ENCODE data around the gene DNAH17.

Gene DNAH17

DNA sequence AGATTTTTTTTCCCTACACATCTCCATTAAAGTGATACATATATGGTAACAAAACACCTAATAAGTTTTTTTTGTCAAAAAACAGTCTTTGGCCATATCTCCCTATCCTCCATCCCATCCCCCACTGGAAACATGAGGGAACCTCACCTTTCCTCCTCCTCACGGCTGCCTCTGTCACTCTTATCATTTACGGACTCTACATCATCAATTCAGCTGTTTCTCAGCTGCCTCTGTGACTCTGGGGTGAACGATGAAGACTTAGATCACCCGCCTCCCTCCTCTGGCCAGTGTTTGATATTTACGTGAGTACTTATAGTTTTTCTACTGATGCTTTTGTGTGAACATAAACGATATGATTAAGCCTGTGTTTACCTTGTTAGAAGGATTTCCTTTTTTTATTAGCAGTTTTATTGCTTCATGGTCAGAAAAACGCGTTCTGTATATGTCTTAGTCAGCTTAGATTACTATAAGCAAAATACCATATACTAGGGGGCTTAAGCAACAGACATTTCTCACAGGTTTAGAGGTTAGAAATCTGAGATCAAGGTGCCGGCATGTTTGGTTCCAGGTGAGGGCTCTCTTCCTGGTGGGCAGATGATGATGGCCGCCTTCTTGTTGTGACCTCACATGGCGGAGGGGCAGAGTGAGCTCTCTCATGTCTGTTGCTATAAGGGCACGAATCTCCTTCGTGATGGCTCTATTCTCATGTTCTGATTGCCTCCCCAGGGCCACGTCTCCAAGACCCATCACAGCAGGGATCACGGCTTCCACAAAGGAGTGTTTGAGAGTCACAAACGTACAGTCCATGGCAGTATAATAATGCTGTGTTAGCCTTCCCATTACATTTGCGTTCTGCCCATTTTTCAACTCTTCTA is 32.1 kb downstream of the DNAH17 start:
- no peak for DNase-seq (ENCODE audit: low read depth, low spot score)

DNA sequence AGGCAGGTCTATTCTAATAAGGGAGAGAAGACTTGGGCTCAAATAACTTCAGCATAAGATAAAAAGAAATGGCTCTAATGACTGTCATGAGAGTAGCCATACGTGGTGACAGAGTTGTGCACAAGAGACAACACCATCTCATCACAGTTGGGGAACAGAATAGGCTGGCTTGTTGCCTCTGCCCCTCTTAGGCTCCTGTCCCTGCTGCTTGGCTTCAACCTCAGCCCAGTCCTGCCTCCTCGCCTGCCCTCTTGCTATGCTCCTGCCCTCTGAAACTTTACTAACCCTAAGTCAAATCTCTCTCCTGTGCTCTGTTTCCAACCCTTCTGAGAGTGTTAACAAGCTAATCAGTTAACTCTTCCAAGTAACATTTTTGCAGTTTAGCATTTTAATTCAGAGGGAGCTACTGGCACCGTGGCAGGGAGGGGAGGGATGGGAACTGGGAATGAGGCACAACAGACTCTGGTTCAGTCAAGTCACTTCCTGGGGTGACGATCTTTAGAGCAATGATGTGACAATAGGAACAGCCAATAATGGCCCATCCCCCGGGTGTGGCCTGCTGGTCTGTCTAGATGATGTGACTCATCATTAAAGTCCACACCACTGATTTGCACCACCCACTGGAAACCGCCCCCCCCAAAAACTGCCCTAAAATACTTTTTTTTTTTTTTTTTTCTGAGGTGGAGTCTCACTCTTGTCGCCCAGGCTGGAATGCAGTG is 35.5 kb downstream of the DNAH17 start:
- DNase-seq (ENCODE audit: low read depth, low spot score): no peak

DNA sequence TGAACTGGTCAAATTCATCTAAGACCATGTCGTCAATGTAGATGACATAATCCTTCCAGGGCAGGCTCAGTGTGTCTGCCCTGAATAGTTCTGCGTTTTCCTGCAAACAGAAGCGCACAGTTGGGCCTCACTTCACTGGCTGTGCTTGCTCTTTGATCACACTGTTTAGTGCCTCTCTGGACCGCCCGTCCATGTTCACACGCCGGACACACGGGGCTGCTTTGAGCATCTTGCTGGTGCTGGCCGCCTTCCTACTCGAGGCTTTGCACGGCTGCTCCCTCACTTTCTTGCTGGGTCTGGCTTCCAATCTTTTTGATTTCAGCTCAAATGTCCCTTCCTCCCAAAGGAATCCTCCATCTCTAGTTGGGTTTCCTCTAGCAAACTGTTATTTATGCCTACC is 37.4 kb downstream of the DNAH17 start:
- DNase-seq (ENCODE audit: low read depth, low spot score): no peak

DNA sequence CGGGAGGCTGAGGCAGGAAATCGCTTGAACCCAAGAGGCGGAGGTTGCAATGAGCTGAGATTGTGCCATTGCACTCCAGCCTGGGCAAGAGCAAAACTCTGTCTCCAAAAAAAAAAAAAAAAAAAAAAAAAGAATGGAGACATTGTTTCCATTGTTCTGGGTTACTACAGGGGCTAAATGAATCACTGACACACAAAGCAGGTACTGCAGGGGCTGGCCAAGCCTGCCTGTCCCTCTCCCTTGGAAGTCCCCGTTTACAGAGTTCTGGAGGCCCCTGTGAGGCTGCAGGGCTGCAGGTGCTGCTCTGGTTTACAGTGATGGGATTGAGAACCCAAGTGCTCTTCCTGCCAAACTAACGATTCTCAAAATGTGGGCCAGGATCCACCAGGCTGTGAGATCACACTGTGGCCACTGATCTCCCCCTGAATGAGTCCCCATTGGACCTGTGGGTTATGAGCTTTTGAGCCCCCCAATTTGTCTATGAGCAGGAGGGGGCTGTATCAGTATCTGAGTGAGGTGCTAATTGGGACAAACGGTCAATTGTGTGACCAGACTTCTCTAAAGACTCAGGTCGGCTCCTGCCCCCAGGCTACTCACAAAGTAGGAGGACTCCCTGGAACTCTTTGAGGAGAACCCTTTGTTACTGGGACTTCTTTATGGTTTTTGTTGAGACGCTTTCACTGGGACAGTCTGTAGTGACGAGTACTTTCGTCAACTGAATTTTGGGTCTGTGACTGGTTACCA is 39.0 kb downstream of the DNAH17 start:
- DNase-seq (ENCODE audit: low read depth, low spot score): no peak

DNA sequence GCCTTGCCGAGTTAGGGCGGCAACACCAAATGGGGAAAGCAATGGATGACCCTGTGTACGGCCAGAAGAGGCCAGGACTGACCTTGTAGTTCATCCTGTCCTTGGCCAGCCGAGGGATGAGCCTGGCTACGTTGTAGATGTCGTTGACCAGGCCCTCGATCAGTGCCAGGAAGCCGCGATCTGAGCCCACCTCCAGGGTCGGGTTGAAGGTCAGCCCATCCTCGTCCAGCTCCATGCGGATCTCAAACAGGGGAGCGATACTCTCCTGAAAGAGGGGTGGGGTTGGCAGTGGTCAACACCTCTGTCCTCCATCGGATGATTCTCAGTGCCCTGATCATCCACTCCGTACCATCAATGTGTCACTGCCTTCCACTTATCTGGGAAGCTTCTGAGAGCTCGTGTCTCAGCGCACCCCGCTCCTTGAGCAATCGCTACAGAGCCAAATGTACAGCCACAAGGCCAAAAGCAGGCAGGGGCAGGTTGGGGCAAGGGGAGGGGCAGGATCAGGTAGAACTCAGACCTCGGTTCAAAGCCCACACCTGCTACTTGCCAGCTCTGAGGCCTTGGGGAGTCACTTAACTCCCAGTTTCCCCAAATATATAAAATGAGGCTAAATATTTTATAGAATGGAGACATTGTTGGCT is 39.9 kb downstream of the DNAH17 start:
- no peak for DNase-seq (ENCODE audit: low read depth, low spot score)

DNA sequence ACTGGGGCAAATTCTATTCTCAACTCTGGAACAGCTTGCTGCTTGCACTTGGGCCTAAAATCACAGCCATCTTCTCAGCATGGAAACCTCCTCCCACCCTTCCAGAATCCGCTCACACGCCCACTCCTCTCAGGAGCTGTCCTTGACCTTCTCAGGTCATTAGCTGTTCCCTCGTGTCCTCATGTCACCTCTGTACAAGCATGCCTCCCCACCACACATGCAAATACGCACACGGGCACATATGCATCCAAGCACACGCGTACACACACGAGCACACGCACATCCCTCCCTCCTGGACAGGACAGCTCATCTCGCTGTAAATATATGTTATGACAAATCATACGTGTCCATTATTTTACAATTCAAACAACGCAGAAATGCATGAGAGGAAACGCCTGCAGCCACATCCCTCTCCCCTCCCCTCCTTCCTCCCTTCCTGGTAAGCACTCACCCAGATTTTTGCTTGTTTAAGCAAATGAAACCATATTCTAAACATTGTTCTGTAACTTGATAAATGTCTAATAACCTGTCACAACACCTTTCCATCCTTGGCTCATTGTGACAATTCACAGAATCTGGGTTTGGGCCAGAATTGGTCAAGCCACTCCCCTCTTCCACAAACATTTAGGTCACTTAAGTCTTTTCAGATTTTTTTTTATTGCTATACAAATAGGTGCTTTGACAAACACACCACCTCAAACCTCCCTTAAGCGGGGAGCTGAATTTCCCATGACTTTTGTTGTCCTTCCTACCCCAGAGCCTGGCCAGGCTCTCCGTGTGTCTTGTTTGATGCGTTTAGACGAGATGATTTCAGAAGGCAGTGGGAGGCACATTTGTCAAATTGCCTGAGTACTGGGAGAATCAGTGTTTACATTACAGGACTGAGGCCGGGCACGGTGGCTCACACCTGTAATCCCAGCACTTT is 41.7 kb downstream of the DNAH17 start:
- no peak for DNase-seq (ENCODE audit: low read depth, low spot score)

DNA sequence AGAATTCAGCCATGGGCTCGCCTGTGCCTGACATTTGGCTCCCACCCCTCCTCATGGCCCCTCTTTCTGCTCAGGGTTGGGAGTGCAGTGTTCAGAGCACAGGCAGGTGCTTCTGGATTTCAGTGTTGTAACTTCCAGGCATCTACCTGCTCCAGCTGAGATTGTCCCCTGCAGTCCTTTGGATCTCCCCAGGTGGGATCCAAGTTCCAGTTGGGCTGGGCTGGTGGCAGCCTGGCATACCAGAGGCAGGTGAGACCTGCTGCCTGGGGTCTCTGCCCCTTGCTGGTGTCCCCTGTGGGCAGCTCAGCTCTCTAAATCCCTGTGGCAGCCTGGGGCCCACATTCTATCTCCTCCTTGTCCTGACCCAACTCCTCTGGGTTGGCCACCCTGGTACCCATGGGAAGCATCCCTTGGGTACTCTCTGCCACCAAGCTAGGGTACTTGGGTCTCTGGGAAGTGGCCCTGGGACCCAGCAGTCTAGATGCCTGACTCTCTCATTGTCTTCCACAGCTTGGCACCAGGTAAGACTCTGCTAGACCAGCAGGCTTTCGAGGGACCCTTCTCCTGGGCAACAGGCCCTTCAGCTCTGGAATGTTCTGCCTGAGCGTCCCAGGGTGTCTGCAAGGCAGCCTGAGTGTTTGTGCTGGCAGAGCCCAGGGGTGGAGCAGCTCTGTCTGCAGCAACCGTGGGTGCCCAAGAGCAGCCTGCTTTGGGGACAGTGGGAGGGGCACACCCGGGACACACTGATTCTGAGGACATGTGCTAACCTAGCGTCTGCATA is 42.5 kb downstream of the DNAH17 start:
- no peak for DNase-seq (ENCODE audit: low read depth, low spot score)

DNA sequence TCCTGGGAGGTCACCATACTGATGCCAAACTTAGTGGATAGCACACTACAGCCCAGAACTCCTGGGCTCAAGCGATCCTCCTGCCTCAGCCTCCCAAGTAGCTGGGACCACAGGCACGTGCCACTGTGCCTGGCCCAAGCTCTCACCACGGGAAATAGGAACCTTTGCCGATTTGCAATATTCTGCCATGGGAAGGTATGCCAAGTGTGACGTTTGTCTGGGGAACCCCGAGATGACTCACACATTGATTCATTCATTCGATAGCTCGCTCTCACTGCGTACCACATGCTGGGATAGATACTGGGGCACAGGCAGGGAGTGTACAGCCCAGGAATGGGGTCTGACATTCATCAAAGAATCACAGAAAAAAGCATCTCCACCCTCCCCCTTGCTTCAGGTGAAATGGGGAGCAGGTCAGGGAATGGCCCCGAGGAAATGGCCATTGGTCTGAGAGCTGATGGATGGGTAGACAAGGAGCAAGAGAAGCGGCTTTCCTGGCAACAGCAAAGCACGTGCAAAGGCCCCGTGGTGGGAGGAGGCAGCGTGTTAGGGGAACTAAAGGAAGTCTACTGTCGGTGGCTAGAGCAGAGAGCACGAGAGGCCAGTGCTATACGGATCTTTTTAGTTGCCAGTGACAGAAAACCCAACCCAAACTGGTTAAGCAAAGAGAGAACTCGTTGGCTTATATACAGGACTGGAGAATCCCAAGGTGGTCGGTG is 44.1 kb downstream of the DNAH17 start:
- DNase-seq (ENCODE audit: low read depth, low spot score): no peak

DNA sequence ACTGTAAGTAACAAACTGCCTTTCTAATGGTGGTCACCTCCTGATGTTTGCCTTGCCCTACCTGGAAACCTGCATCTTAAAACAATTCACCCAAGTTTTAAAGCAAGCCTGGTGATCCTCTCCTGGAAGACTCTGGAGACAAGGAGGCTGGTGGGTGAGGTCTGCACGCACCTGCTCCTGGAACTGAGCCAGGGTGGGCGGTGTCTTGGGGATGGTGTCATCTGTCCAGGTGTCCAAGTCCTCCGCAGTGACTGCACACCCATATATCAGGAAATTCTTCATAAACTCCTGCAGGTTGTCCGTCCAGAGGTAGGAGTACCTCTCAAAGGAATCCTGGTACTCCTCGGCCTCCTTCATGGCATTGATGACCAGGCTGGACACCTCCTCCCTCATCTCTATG is 44.9 kb downstream of the DNAH17 start:
- no peak for DNase-seq (ENCODE audit: low read depth, low spot score)

DNA sequence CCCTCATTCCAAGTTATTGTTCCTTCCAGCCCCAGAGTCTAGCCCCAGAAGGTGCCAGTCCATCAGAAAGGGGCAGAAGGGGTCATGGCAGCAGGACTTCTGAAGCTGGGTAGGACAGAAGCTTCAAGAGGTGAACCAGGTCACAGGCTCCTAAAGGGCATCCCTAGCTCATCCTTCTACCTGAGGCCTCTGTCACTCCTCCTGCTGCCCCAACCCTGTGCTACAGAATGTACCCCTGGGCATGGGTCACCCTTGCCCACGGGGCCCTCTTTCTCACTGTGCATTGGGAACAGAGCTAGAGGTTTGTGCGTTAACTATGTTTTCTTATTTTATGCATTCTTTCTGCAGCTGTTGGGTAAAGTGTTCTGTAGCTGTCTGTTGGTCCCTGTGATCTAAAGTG is 46.5 kb downstream of the DNAH17 start:
- DNase-seq (ENCODE audit: low read depth, low spot score): no peak

DNA sequence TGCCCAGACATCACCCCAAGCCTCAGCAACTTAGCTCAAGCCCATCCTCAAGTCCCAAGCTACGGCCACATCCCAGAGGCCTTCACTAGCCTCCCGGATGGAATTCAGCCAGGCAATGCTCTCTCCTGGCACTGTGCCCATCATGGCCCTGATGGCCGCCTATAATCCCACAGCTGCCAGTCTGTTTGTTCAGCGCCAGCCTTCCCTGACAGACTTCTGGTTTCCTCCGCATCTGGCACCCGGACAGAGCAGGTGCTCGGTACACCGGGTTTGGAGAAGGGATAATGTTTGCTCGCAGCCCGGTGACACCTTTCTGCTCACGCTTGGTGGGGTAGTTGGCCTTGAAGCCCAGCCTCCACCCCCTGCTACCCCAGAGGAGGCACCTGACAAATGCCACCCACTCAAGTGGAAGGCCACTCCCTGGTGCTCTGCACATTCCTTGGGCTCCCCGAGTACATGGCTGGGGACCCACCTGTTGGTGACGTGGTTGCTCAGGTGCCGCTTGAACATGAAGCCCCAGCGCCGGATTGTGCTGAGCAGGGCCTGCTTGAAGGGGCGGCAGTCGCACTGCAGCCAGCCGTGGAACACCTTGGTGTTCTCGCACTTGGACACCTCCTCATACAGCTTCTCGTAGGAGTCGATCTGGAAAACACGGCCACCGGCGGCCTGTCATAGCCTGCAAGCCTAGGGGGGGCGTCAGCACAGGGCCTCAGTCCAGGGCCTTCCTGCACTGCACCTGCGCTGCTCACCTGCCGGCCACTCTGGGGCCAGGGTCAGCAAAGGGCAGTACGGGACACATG is 47.1 kb downstream of the DNAH17 start:
- no peak for DNase-seq (ENCODE audit: low read depth, low spot score)

DNA sequence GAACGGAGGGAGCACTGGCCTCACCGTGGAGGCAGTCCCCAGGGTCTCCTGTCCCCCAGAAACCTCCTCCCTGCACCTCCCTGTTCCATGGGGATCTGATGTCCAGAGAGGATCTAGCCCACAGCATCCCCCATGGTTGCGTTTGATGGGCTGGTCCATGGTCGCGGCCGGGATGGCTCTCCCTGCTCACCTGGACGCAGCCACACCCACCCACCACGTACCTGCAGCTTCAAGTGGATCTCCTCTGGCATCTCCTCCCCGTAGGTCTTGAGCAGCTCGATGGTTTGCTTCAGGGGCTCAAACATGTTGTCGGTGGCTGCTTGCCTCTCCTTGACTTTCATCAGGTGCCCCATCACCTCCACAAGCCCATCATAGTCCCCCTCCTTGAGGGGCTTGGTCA is 47.9 kb downstream of the DNAH17 start:
- DNase-seq (ENCODE audit: low read depth, low spot score): no peak

DNA sequence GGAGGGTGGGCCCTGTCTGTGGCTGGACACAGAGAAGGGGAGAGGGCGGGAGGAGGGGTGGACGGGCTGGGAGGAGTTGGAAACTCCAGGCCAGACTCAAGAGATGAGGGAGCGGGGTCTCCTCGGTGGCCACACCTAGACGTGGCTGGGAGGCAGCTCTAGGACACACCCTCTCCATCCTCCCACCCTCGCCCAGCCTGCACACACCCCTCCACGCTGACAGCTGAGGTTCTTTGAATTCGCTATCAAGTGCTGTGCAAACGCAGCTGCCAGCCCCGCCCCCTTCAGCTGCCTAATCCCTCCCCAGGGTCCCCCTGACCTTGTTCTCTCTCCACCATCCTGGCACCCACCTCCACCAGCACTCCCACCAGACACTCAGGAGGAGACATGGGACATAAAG is 48.7 kb downstream of the DNAH17 start:
- DNase-seq (ENCODE audit: low read depth, low spot score): no peak

DNA sequence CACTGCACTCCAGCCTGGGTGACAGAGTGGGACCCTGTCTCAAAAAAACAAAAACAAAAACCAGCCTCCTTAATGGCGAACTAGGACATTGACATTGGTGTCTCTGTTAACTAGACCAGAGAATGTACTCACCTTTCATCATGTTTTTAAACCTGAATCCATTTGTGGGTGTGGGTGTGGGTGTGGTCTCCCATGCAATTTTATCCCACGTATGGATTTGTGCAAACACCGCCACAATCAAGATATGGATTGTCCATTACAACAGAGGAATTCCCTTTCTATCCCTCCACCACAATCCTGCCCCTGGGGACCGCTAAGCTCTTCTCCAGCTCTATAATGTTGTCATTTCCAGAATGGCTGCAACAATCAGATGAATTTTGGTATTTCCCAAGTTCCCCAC is 49.9 kb downstream of the DNAH17 start:
- DNase-seq (ENCODE audit: low read depth, low spot score): no peak

DNA sequence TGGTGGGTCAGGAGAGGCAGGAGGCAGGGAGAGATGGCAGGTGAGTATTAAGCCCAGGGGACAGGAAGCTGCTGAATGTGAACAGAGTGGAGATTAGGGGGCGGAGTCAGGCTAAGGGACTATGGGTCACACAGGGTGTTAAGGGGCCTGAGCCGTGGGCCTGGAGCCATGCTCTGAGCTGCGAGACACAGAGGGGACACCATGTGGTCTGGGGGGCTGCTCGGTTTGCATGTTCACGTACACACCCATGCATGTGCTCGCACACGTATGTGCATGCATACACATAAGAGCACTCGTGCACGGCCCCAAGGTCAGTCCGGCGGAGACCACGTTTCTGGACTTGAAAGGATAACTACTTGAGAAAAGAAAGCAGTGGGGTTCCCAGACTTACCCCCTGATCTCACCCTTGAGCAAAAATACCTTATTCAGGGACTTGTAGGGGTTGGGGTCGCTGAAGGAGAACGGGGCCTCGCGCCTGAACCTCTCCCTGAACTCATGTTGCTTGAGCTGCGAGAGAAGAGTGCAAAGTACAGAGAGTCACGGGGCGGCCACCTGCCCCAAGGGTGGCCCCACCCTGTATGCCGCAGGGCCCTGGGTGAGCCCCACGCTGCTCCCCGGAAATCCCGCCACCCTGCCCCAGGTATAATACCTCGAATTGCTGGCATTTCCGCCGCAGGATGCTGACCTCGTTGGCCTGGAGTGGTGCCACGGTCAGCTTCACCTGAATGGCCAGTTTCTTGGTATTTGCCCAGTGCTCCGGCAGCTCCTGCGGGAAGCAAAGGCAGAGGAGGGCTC is 50.8 kb downstream of the DNAH17 start:
- DNase-seq (ENCODE audit: low read depth, low spot score): no peak

DNA sequence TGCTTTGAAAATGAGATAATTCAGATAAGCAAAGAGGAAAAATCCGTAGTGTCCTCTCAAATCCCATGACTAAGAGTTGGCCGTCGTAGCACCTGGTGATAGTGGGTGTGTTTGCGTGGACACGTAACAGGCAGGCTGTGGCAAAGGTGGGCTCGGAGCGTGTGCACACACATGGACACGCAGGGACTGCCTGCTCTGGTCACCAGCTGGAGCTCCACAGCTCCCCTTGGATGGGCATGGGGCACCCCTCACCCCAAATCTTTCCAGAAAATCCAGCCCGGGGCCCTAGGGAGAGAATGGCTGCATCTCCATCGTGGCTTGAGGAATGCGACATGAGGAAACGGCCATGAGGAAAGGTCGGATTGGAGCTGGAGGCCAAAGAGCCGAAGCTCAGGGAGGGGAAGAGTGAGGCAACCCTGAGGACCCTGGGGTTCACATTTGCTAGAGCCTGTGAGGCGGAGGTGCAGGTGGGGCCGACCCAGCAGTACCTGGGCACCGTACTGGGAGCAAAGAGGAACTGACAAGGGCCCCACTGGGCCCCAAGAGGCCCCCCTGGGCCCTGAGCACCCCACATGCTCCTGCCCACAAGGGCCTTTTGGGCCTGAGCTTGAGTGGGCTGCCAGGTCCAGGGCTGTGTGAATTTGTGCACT is 51.6 kb downstream of the DNAH17 start:
- no peak for DNase-seq (ENCODE audit: low read depth, low spot score)

DNA sequence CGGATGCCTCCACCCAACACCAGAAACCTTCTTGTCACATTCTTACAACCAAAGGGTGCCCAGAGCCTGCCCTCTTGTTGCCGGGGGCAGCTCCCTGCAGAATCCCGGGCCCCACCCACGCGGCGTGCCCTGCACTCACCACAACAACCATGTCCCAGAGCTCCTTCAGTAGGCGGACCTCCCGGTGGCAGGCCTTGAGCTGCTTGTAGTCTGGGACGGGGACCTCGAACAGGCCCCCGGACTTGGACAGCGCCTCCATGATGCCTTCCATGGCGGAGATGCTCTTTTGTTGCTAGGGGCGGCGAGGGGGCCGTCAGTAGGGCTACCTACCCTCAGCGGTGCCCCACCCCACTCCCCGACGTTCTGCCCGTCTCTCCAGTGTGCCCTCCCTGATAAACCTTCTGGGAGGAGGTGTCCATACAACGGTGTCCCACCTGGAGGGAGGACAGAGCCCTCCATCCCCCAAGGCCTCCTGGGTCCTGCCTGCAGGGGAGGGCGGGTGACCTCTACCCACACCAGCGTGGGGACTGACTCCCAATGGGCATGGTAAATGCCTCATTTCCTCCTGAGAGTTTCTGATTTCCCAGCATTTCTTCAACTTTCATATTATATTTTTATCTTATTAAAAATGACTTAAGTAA is 52.2 kb downstream of the DNAH17 start:
- no peak for DNase-seq (ENCODE audit: low read depth, low spot score)

All from activated CD4-positive, CD25-positive, alpha-beta regulatory T cell treated with anti-CD3 and anti-CD28 coated beads, Interleukin-2, amount 50 U/mL, for 16 hours (primary cell).